Parathyroid adenoma (tissue), 2 donors: ENCODE results near the gene KIF18A.

Source experiments
- H2AFZ ChIP-seq: fragments of 300-600 bp; sonication (generic); one replicate; pipeline ENCODE4 v1.7.0; 2017; ENCODE audit warnings: antibody characterized with exemption, mild to moderate bottlenecking
- H3K27ac ChIP-seq: fragments of 300-600 bp; sonication (generic); one replicate; pipeline ENCODE4 v1.7.0; 2017
- H3K27me3 ChIP-seq: fragments of 300-600 bp; sonication (generic); one replicate; pipeline ENCODE4 v1.7.0; 2017; ENCODE audit warnings: low read length; ENCODE audit not compliant: control insufficient read depth, insufficient read depth
- H3K36me3 ChIP-seq: fragments of 300-600 bp; sonication (generic); one replicate; pipeline ENCODE4 v1.7.0; 2017; ENCODE audit warnings: low read length; ENCODE audit not compliant: control insufficient read depth, insufficient read depth
- H3K4me1 ChIP-seq: fragments of 300-600 bp; sonication (generic); one replicate; pipeline ENCODE4 v1.7.0; 2017; ENCODE audit warnings: control low read depth
- H3K4me2 ChIP-seq: fragments of 300-600 bp; sonication (generic); one replicate; pipeline ENCODE4 v1.7.0; 2017; ENCODE audit warnings: low read length
- H3K4me3 ChIP-seq: fragments of 300-600 bp; sonication (generic); one replicate; pipeline ENCODE4 v1.7.0; 2017; ENCODE audit warnings: low read depth, low read length
- H3K79me2 ChIP-seq: fragments of 300-600 bp; sonication (generic); one replicate; pipeline ENCODE4 v1.7.0; 2017; ENCODE audit warnings: control low read depth
- H3K9ac ChIP-seq: fragments of 300-600 bp; sonication (generic); one replicate; pipeline ENCODE4 v1.7.0; 2017; ENCODE audit warnings: mild to moderate bottlenecking
- H3K9me3 ChIP-seq: fragments of 300-600 bp; sonication (generic); one replicate; pipeline ENCODE4 v1.7.0; 2017; ENCODE audit warnings: low read length; ENCODE audit not compliant: control insufficient read depth
- TF ChIP-seq, protein P1 (sequence below): fragments of 300-600 bp; sonication (generic); IDR thresholded peaks from one replicate; pipeline ENCODE4 v1.7.0; 2017; ENCODE audit warnings: antibody characterized with exemption, mild to moderate bottlenecking
- donor health status: primary hyperparathyroidism.

KIF18A gene

DNA sequence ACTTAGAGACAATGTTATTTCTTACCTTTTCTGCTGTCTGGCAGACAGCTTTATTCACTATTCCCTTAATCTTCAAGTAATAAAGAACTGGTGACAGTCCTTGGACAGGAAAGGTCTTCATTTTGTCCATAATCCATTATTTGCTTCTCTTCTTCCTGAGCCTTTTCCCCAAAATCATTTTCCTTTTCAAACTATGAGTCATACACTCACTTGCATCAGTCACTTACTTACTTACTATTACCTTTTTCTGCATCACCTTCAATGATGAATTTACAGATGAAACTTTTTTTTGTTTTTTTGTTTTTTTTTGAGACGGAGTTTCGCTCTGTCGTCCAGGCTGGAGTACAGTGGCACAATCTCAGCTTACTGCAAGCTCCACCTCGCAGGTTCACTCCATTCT, 9.8 kb upstream of the KIF18A start:
- Histone ChIP-seq H3K4me3 (no peak overlapping the region), H3K27me3 (no peaks in the 10 kb centered on the region), H3K79me2 (no peaks in the 10 kb centered on the region), H3K4me1 (no peaks in the 10 kb centered on the region), H3K27ac (no peak overlapping the region), H3K9ac (no peak overlapping the region), H3K9me3 (no peaks in the 10 kb centered on the region), H2AFZ (no peak overlapping the region), H3K4me2 (no peak overlapping the region), H3K36me3 (no peaks in the 10 kb centered on the region)
- TF ChIP-seq, protein P1, sequence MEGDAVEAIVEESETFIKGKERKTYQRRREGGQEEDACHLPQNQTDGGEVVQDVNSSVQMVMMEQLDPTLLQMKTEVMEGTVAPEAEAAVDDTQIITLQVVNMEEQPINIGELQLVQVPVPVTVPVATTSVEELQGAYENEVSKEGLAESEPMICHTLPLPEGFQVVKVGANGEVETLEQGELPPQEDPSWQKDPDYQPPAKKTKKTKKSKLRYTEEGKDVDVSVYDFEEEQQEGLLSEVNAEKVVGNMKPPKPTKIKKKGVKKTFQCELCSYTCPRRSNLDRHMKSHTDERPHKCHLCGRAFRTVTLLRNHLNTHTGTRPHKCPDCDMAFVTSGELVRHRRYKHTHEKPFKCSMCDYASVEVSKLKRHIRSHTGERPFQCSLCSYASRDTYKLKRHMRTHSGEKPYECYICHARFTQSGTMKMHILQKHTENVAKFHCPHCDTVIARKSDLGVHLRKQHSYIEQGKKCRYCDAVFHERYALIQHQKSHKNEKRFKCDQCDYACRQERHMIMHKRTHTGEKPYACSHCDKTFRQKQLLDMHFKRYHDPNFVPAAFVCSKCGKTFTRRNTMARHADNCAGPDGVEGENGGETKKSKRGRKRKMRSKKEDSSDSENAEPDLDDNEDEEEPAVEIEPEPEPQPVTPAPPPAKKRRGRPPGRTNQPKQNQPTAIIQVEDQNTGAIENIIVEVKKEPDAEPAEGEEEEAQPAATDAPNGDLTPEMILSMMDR: no peak

GRCh38 chr11:28114731-28115130, 6.8 kb upstream of the KIF18A start:
- Histone ChIP-seq H3K79me2 (peaks cover 4% of the 10 kb centered on the region), H3K4me3 (no peak overlapping the region), H3K36me3 (no peaks in the 10 kb centered on the region), H3K9ac (no peak overlapping the region), H3K4me1 (no peaks in the 10 kb centered on the region), H2AFZ (no peak overlapping the region), H3K4me2 (no peak overlapping the region), H3K27ac (no peak overlapping the region), H3K9me3 (no peaks in the 10 kb centered on the region), H3K27me3 (no peaks in the 10 kb centered on the region)
- TF ChIP-seq, protein P1: no peak

DNA sequence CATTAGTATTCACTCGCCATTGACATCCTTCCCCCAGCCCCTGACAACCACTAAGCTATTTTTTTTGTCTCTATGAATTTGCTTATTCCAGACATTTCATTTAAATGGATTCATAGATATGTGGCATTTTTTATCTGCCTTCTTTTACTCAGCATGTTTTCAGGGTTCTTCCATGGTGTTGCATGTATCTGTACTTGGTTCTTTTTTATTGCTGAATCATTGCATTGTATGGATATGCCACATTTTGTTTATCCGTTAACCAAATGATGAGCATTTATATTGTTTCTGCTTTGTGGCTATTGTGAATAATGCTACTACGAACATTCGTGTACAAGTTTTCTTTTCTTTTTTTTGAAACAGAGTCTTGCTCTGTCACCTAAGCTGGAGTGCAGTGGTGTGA, 6.2 kb upstream of the KIF18A start:
- peaks cover 4% of the 10 kb centered on the region for H3K79me2 ChIP-seq
- H3K36me3 ChIP-seq: no peaks in the 10 kb centered on the region
- TF ChIP-seq, protein P1: no peak
- H3K9me3 ChIP-seq: no peaks in the 10 kb centered on the region
- no peaks in the 10 kb centered on the region for H3K4me1 ChIP-seq
- no peak overlapping the region for H3K9ac ChIP-seq
- no peaks in the 10 kb centered on the region for H3K27me3 ChIP-seq
- H3K4me3 ChIP-seq: no peak overlapping the region
- no peak overlapping the region for H3K4me2 ChIP-seq
- H3K27ac ChIP-seq: no peak overlapping the region
- no peak overlapping the region for H2AFZ ChIP-seq

- Histone ChIP-seq H3K79me2 (peaks cover 4% of the 10 kb centered on the region), H3K36me3 (no peaks in the 10 kb centered on the region), H3K9ac (no peak overlapping the region), H3K4me3 (peak overlapping the region; percentile 64), H3K27ac (peak overlapping the region; percentile 75), H3K27me3 (no peaks in the 10 kb centered on the region), H2AFZ (peak overlapping the region; percentile 85), H3K4me2 (peak overlapping the region; percentile 16), H3K4me1 (no peaks in the 10 kb centered on the region), H3K9me3 (no peaks in the 10 kb centered on the region)
- TF ChIP-seq, protein P1: no peak
Observed at GRCh38 chr11:28110821-28111200, 2.9 kb upstream of the KIF18A start.

DNA sequence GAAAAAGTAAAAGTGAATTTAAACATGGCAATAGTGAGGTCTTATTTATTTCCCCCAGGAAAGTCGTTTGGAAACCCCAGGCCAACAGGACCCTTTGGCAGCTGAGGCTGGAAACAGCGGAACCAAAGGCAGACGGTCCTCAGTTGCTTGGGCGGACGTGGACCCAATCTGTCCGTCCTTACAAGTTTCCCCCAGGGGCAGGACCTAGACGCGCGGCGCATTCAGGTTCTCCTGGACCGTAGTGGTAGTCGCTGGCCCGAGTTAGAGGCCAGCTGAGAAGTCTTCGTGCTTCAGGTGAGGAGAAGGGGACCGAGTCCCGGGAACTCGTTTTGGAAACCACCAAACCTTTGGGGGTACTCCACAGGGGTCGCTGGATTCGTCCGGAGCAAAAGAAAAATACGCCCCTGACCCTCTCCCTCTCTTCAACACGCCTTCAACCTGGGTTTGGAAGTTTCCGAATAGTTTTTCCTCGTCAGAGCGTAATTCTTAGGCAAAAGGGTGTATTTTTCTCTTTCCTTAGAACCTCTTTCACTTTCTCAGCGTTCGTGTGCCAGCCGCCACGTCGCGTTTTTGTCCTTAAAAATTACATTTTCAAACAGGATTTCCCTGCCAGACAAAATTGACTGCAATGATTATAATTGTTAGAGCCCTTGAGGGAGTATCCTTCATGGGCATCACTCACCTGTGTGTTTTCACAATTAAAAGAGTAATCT, 2.3 kb upstream of the KIF18A start:
- H3K27ac ChIP-seq: peak overlapping the region; percentile 75
- H3K4me3 ChIP-seq: peak overlapping the region; percentile 64
- TF ChIP-seq, protein P1: no peak
- H3K36me3 ChIP-seq: no peaks in the 10 kb centered on the region
- H2AFZ ChIP-seq: peak overlapping the region; percentile 85
- H3K9me3 ChIP-seq: no peaks in the 10 kb centered on the region
- H3K79me2 ChIP-seq: peaks cover 4% of the 10 kb centered on the region
- H3K4me2 ChIP-seq: peak overlapping the region; percentile 16
- no peaks in the 10 kb centered on the region for H3K4me1 ChIP-seq
- no peaks in the 10 kb centered on the region for H3K27me3 ChIP-seq
- peak overlapping the region; percentile 43 for H3K9ac ChIP-seq
